ENCODE data around the gene PARP2. TPM values are rescaled to one million over a fixed set of nuclear protein-coding genes. Genes with fewer than 3 reads are reported as not detected.

PARP2 gene
- total and polyA plus RNA-seq, 2 of the 8 experiments (the other 6 are each of a cell fraction or from before 2014, with no cell fraction given) = 27.7 to 41.7 TPM

GRCh38 chr14:20386276-20386855, 42.9 kb downstream of the PARP2 start (continued):
- TF ChIP-seq CHD7 (IDR thresholded peaks at IDR 0.05; ENCODE audit: insufficient replicate concordance, low read length) = no peak
- no peak for TF ChIP-seq TEAD4 (IDR thresholded peaks at IDR 0.05; ENCODE audit: low read depth, low read length)
- TF ChIP-seq POLR2AphosphoS5 (IDR thresholded peaks at IDR 0.05; ENCODE audit: low read depth, low read length) = no peak

Measured in H1 (cell line).